ENCODE results near the gene TNFAIP8L3. TPM values are rescaled to one million over a fixed set of nuclear protein-coding genes. Genes with fewer than 3 reads are reported as not detected.
A peak's percentile ranks its signal among the peaks of the same experiment; 100 is the strongest.

Gene TNFAIP8L3
- polyA plus RNA-seq, 2 of the 4 experiments (the other 2 are of a cell fraction): 0.26 to 1.8 TPM

GRCh38 chr15:51093488-51093838 lies 1.2 kb downstream of the TNFAIP8L3 start:
- Histone ChIP-seq H3K9me3 (no peaks in the 10 kb centered on the region), H3K27ac (no peak overlapping the region), H3K4me2 (peak overlapping the region; percentile 97; the same call in 2 of the 3 replicates), H3K4me1 (peaks cover 12% of the 10 kb centered on the region; the same call in 2 of the 3 replicates), H3K4me3 (no peak overlapping the region)
- ChIA-PET POLR2A (no interaction called here), CTCF (no interaction called here)
- FAIRE-seq: no peak
- peak in 1 of 2 experiments; percentile 4; a peak in 2 of 6 replicates for ATAC-seq
- TF ChIP-seq HOXB13 (CRISPR knock-in tag; IDR thresholded peaks at IDR 0.05; ENCODE audit: low read depth): no peak
- TF ChIP-seq HOXA7 (CRISPR knock-in tag; IDR thresholded peaks at IDR 0.05): no peak
- TF ChIP-seq, protein P1, sequence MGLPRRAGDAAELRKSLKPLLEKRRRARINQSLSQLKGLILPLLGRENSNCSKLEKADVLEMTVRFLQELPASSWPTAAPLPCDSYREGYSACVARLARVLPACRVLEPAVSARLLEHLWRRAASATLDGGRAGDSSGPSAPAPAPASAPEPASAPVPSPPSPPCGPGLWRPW (IDR thresholded peaks at IDR 0.05): no peak
- TF ChIP-seq RAD21 (conservative IDR thresholded peaks at IDR 0.05 in 1 of 2, IDR thresholded peaks at IDR 0.05 in 1 of 2): no peak
- no peak for TF ChIP-seq TFCP2L1 (CRISPR knock-in tag; IDR thresholded peaks at IDR 0.05)
- TF ChIP-seq EHMT2 (IDR thresholded peaks at IDR 0.05; ENCODE audit: low read depth): no peak
- TF ChIP-seq BHLHE40 (IDR thresholded peaks at IDR 0.05; ENCODE audit: low read depth, low read length): no peak
- no peak for TF ChIP-seq NR3C1 (IDR thresholded peaks at IDR 0.05)
- TF ChIP-seq JUN (IDR thresholded peaks at IDR 0.05): no peak
- no peak for TF ChIP-seq ATOH8 (CRISPR knock-in tag; IDR thresholded peaks at IDR 0.05; ENCODE audit: low read depth)
- no peak for TF ChIP-seq HEYL (CRISPR knock-in tag; IDR thresholded peaks at IDR 0.05)
- no peak for TF ChIP-seq RARB (CRISPR knock-in tag; IDR thresholded peaks at IDR 0.05)
- TF ChIP-seq NPAS2 (CRISPR knock-in tag; IDR thresholded peaks at IDR 0.05; ENCODE audit: borderline replicate concordance): no peak
- no peak for TF ChIP-seq POLR2A (IDR thresholded peaks at IDR 0.05; ENCODE audit: low read length)
- no peak for TF ChIP-seq MAZ (IDR thresholded peaks at IDR 0.05; ENCODE audit: borderline replicate concordance, low read depth, low read length)
- WGBS (ENCODE audit: missing lambda C conversion rate): 74% methylated on average over 16 of the region's 21 CpGs
- no peak for DNase-seq (ENCODE audit: low read depth in 1 of 2, low spot score in 1 of 2)

- DNase-seq (ENCODE audit: low read depth in 1 of 2, low spot score in 1 of 2) (no peak), ATAC-seq (no peak), FAIRE-seq (no peak)
- Histone ChIP-seq H3K4me1 (peaks cover 4% of the 10 kb centered on the region; the same call in 1 of the 3 replicates), H3K9me3 (no peaks in the 10 kb centered on the region), H3K4me2 (no peak overlapping the region), H3K4me3 (no peak overlapping the region), H3K27ac (no peak overlapping the region)
- ChIA-PET POLR2A (no interaction called here), CTCF (interaction anchor here (0.5 to 1.3 kb wide), 3 partner anchors 8 to 681 kb away, joined by 3 read pairs; no protein-coding TSS in a partner anchor)
- TF ChIP-seq CEBPB (IDR thresholded peaks at IDR 0.05) (no peak), MYC (IDR thresholded peaks at IDR 0.05; ENCODE audit: borderline replicate concordance, low read length) (no peak), HOXA7 (CRISPR knock-in tag; IDR thresholded peaks at IDR 0.05) (no peak), FOSB (CRISPR knock-in tag; IDR thresholded peaks at IDR 0.05) (no peak), E2F6 (IDR thresholded peaks at IDR 0.05; ENCODE audit: borderline replicate concordance, low read depth) (no peak), CHD2 (IDR thresholded peaks at IDR 0.05; ENCODE audit: low read length, partially characterized antibody) (no peak)
- WGBS (ENCODE audit: missing lambda C conversion rate): 75% methylated on average over 12 of the region's 12 CpGs
Measured at GRCh38 chr15:51092480-51093040, 2.1 kb downstream of the TNFAIP8L3 start.

GRCh38 chr15:51090753-51091152 lies 4.0 kb downstream of the TNFAIP8L3 start:
- Histone ChIP-seq H3K4me1 (peaks cover 4% of the 10 kb centered on the region; the same call in 1 of the 3 replicates), H3K4me2 (no peak overlapping the region), H3K4me3 (no peak overlapping the region), H3K27ac (no peak overlapping the region), H3K9me3 (no peaks in the 10 kb centered on the region)
- WGBS (ENCODE audit: missing lambda C conversion rate): 35% methylated on average over 3 of the region's 3 CpGs
- ChIA-PET POLR2A (no interaction called here), CTCF (interaction anchor here (0.9 to 1.2 kb wide), 2 partner anchors 16 to 206 kb away, joined by 3 to 4 read pairs; no protein-coding TSS in a partner anchor)
- ATAC-seq (no peak), FAIRE-seq (no peak), DNase-seq (ENCODE audit: low read depth in 1 of 2, low spot score in 1 of 2) (no peak)
- TF ChIP-seq REST (IDR thresholded peaks at IDR 0.05) (no peak), NR3C1 (IDR thresholded peaks at IDR 0.05) (no peak), SREBF2 (IDR thresholded peaks at IDR 0.05) (no peak), ZSCAN20 (CRISPR knock-in tag; IDR thresholded peaks at IDR 0.05) (no peak), RCOR1 (IDR thresholded peaks at IDR 0.05; ENCODE audit: low read depth, low read length) (no peak), KDM1A (IDR thresholded peaks at IDR 0.05; ENCODE audit: low read depth) (no peak), BHLHE40 (IDR thresholded peaks at IDR 0.05; ENCODE audit: low read depth, low read length) (no peak), HEYL (CRISPR knock-in tag; IDR thresholded peaks at IDR 0.05) (no peak), CTCF (IDR thresholded peaks at IDR 0.05) (no peak), HOXB13 (CRISPR knock-in tag; IDR thresholded peaks at IDR 0.05; ENCODE audit: low read depth) (no peak), MAX (IDR thresholded peaks at IDR 0.05) (no peak)
